Activated CD8-positive, alpha-beta memory T cell treated with anti-CD3 and anti-CD28 coated beads, Interleukin-2, amount 50 U/mL, for 4 hours (primary cell): Measurements from ENCODE around the gene OR2AK2.

ENCODE experiments used
- DNase-seq: peaks from one replicate; pipeline ENCODE4 v3.0.0-alpha.2; 2020

OR2AK2 gene, protein sequence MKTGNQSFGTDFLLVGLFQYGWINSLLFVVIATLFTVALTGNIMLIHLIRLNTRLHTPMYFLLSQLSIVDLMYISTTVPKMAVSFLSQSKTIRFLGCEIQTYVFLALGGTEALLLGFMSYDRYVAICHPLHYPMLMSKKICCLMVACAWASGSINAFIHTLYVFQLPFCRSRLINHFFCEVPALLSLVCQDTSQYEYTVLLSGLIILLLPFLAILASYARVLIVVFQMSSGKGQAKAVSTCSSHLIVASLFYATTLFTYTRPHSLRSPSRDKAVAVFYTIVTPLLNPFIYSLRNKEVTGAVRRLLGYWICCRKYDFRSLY

DNA sequence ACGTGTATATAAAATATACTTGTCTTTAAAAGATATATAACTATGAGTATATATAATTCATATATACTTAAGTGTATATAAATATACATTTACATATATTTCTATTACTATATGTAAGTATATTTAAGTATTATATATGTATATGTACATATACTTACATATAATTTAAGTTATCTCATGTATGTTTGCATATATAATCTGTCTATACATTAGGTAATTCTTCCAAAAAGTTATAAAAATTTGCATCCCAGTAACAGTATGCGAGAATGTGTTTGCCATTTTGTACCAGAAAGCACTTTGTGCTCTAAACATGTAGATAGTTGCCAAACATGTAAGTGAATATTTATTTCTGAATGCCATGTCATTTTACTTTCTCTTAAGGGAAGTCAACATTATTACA is at the start of gene OR2AK2:
Gene OR2AK2 (plus strand): TSS at position 301 of the 400 bp plus-strand sequence. CDS start 144 bp downstream, outside the sequence.
- no peak for DNase-seq

DNA sequence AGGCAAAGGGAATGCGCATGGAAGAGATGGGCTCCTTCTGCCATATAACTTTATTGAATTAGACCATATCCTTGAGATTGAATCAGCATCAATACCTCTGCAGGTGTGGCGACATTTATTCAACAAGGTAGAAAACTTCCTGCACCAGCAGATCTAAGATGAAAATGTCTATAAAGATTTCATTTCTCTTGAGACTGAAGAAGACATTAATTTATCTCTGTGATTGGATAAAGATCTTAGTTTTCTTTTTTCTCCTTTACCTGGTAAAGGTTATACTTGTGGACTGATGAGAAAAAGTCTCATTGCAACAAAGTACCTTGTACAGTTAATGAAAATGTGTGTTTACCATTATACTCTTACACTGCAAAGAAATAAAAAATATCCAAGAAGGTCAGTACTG is 45.1 kb upstream of the OR2AK2 start, which contains the start of gene OR2T8:
Gene OR2T8 (plus strand): TSS at position 301 of the 400 bp plus-strand sequence. CDS start 766 bp downstream, outside the sequence.
- DNase-seq, result no peak

DNA sequence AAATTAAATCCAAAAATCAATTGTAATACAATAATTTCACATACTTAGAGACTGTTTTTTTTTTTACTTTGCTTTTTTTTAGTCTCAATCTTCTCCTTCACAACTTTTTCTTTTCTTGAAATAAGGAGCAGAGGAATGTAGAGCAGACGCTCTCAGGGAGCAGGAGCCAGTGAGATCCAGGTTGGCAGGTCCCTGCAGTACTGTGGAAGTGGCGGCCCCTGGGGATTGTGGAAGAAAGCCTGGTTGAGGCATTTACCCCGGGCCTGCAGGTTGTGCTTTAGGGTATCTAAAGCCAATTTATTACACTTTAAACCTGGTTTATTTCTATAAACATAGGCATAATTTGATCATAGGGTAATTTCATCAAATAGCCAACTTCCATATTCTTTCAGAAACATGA is 41.1 kb upstream of the OR2AK2 start:
- no peak for DNase-seq

DNA sequence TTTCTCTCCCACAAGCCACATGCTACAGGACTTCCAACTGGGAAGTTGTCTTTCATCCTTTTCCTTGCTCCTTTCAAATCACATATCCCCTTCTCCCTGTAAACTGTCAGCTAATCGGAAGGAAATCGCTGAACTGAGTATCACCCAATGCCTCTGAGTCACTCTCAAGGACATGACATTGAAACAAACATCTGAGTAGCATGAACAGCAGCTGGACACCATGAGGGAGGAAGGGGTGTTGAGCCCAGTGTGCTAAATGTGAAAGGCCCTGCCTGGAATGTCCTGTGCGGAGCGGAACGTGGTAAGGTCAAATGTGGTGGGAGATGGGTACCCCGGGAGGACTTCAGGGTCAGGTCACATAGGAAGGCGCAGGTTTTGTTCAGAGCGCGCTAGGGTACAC is 40.2 kb upstream of the OR2AK2 start, which contains the start of gene OR2AJ1:
Gene OR2AJ1 (plus strand): TSS at position 22 of the 400 bp plus-strand sequence. CDS start 8,880 bp downstream, outside the sequence.
- no peak for DNase-seq

DNA sequence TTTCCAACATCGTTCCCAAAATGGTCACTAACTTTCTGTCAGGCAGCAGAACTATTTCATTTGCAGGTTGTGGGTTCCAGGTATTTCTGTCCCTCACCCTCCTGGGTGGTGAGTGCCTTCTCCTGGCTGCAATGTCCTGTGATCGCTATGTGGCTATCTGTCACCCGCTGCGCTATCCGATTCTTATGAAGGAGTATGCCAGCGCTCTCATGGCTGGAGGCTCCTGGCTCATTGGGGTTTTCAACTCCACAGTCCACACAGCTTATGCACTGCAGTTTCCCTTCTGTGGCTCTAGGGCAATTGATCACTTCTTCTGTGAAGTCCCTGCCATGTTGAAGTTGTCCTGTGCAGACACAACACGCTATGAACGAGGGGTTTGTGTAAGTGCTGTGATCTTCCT is 31.0 kb upstream of the OR2AK2 start:
- no peak for DNase-seq

DNA sequence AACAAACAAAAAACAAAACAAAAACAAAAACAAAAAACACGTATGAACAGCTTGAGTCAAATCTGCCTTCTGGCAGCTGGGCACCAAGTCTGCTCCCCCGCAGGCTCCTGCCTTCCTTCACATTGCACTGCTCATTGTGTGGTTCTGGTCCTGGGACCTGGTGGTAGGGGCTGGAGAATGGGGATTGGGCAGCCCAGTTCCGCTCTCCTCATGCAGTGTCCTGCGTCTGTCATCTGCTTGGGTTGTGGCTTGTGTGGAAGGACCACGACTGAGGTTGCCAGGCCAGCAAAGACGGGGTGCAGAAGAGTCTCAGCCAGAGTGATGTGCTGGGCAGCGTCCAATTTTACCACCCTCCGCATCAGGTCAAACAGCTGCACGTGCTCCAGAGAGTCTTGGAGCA is 29.3 kb upstream of the OR2AK2 start:
- DNase-seq, result no peak

DNA sequence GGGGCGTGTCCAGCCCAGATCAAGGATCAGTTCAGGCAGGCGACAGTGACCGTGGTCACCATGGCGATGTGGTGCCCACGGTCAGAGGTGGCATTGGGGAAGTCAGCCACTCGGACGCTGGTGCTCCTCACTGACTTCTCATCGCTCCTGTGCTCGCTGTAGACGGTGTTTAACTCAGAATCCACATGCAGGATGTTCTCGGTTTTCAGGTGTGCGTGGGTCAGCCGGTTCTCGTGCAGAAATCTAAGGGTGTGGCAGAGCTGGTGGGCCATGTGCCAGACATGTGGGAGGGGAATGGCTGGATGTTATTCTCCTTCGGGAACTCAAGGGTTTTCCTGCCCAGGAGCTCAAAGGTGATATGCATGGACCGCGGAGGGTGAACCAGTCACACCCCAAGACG is 28.6 kb upstream of the OR2AK2 start:
- DNase-seq, result no peak

DNA sequence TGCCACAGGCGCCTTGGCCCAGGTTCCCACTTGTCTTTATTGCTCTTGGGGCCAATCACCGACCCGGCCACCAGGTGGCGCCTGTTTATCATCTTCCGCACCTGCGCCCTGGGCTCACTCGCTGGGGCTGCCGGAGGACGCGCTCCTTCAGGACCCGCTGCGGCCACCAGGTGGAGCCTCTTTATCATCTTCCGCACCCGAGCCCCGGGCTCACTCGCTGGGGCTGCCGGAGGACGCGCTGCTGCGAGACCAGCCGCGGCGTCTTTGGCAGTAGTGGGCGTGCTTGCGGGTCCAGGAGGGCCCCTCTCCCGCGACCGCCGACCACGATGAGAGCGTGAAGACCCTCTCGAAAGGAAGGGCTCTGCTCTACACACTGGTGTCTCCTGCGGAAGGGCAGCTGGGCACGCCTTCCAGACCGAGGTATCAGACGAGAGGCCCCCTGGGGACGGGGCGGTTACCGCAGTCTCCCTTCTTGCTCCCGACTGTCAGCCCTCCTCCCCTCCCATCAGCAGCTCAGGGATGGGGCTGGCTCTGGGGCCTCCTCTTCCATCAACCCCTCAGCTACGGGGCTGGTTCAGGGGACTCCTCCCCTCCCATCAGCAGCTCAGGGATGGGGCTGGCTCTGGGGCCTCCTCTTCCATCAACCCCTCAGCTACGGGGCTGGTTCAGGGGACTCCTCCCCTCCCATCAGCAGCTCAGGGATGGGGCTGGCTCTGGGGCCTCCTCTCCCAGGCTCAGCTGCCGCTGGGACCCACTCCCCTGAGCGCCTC is 27.9 kb upstream of the OR2AK2 start:
- peak; percentile 86 for DNase-seq

DNA sequence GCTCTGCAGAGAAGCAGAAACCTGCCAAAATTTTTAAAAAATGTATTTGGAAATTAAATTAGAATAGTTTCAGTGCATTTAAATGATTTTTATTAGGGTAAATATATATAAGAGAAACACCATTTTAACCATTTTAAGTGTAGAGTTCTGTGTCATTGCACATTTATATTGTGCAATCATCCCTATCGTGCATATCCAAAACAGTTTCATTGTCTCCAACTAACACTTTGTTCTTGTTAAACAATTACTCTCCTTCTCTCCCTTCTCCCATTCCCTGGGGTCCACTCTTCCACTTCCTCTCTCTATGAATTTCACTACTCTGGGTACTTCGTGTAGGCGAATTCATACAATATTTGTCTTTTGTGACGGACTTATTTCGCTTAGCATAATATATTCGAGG is 22.4 kb upstream of the OR2AK2 start:
- DNase-seq, result no peak

DNA sequence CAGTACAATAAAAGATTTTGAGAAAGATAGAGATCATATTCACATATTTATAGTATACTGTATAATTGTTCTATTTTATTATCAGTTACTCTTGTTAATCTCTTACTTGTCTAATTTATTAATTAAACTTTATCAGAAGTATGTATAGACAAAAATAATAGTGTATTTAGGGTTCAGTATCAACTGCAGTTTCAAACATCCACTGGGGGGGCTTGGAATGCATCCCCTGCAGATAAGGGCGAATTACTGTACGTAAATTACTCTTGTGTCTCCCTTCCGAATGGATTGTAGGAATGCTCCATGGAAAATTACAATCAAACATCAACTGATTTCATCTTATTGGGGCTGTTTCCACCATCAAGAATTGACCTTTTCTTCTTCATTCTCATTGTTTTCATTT is 16.5 kb upstream of the OR2AK2 start, which contains the start of gene OR2L8:
Gene OR2L8 (plus strand): TSS at position 301 of the 400 bp plus-strand sequence. CDS start 0 bp downstream, at position 301.
- DNase-seq, result no peak

DNA sequence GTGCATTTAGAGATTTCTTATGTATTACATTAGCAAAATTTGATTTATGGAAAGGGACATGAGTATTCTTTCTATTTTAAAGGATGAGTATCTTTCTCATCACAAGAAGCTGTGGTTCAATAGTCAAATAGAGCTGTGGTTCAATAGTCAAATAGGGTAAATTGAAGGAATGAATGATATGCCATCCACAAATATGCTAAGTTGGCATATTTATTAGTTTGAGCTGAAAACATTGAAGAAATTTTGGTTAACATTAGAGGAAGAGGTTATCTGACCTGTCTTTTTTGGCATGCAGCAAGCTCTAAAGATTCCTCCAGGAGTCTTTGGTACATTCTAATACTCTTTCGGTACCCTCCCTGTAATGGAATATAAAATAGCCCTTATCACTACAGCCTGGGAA is 11.6 kb upstream of the OR2AK2 start:
- DNase-seq, result no peak

DNA sequence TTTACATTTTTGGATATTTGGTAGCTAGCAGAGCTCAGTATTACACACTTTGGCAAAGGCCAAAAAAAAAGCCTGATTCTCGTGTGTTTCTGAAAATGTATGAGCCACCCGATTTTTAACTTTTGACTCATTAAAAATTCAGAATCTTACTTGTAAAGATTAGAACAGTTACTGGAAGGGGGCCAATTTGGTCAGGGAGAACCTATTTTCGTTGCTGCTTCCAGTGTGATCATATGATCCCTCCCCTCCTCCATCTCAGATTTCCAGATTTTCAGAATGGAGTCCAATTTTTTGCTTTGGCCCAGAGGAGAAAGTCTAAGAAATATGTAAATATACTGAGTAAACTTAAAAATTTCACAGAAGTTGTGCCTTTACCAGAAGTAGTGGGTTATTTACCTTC is 3.2 kb upstream of the OR2AK2 start:
- DNase-seq, result no peak

DNA sequence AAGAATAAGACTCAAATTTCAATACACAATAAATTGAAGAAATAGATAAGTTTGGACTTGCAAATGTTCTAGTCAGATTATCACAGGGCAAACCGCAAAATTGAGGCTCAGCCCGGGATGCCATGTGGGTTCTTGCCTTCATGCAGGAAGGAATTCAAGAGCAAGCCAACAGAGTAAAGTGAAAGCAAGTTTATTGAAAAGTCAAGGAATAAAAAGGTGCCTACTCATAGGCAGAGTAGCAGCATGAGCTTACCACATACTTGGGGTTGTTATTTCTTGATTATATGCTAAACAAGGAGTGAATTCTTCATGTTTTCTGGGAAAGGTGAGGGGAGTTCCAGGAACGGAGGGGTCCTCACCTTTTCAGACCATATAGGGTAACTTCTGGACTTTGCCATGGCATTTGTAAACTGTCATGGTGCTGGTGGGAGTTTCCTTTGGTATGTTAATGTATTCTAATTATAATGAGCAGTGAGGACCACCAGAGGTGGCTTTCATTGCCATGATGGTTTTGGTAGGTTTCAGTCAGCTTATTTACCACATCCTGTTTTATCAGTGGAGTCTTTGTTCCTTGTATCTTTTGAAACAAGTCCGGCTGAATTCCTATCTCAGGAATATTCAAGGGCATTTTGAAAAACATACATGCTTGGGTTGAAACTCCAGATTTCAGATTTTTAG is 2.0 kb upstream of the OR2AK2 start:
- no peak for DNase-seq

DNA sequence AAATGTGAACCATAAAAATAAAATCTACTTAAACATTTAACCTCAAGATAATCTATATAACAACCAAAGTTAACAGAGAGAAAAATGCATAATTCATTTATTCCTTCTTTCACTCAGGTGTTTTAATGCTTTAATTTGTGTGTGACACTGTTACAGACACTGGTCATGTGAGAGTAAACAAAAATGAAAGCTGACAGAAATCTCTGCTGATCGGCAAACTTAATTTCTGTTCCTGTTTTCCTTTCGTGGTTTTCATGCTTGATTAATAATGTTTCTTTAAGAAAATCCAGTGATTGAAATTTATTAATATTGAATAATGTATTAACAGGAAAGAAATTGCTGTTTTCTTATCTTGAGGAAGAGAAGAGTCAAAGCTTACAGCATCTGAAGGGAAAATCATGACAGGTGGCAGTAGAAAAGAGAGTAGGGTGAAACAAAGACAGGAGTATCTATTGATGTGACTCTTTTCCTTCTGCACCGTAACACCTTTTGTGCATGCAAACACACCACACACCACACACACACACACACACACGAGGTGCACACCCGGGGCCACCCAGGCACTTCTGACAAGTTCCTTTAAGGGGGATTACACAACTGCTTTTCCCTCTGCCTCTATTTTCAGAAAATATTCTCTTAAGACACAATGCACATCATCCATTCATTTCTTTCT is 1.6 kb downstream of the OR2AK2 start:
- DNase-seq, result no peak

DNA sequence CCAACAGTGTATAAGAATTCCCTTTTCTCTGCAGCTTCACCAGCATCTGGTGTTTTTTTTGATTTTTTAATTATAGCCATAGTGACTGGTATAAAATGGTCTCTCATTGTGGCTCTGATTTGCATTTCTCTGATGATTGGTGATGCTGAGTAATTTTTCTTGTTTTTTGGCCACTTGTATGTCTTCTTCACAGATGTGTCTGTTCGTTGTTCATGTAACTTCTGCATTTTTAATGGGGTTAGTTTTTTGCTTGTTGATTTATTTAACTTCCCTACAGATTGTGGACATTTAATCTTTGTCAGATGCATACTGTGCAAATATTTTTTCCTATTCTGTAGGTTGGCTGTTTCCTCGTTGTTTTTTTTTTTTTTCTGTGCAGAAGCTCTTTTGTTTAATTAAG is 28.0 kb downstream of the OR2AK2 start:
- DNase-seq, result no peak

DNA sequence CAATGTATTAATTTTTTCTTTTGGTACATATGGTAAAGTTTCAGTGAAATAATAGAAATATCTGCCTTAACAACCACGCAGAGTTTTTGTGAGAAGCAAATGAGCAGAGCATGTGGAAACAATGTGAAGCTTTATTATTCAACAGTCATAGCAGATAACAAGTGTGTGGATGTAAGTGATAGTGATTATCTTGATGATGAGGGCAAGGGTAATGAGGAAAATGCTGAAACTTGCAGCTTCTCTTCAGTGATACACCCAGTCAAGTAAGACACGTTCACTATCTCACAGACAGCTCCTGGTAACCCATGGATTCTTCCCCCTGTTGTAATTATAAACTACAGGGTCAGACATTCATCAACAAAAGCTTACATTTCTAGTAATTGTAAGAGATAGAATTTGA is 33.8 kb downstream of the OR2AK2 start:
- no peak for DNase-seq

DNA sequence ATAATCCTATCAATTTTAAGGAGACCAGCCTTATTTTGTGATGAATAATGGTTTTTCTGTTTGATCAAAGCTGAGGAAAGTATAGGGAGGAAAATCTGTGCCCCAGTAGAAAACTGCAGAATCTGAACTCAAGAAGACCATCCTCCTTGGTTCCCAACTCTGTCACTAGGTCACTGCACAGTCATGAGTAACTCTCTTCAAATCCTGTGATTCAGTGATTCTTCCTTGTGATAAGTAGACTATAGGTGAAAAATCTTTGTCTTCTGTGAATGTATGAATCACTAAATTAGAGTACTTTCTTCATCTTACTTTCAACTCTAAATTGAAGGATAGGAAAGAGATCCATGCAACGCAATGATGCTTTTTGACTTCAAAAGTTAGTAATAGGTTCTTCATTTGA is 35.1 kb downstream of the OR2AK2 start:
- DNase-seq, result no peak

DNA sequence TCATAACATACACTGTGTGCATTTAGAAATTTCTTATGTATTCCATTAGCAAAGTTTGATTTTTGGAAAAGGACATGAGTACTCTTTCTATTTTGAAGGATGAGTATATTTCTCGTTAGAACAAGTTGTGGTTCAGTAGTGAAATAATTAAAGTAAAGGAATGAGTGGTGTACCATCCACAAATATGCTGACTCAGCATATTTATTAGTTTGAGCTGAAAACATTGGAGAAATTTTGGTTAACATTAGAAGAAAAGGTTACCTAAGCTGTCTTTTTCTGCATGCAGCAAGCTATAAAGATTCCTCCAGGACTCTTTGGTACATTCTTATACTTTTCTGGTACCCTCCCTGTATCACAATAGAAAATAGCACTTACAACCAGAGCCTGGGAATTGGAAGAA is 42.7 kb downstream of the OR2AK2 start:
- no peak for DNase-seq

DNA sequence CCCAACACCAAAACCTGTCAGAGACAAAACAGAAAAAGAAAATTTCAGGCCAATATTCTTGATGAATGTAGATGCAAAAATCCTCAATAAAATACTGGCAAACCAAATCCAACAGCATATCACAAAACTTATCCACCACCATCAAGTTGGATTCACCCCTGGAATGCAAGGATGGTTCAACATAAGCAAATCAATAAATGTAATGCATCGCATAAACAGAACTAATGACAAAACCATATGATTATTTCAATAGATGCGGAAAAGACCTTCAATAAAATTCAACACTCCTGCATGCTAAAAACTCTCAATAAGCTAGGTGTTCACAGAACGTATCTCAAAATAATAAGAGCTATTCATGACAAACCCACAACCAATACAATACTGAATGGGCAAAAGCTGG is 44.6 kb downstream of the OR2AK2 start:
- no peak for DNase-seq

DNA sequence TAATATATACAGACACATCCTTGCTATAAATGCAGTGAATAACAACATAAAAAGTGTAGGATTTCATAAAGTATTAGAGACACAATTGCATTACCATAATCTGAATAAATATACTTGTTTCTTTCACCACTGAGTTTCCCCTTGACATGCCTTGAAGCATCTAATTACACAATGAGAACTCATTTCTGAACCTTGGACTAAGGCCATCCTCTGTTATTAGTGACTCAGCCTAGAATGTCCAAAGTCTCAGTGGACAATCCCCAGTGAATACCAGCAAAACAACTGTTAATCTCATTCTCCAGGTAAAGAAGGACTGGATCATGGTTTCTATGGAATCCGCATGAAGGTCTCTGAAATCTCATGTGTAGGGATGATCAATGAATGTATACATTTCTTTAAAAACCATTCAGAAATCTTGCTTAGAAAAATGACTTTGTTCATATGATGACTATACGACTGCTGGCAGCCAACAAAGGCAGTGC is 48.2 kb downstream of the OR2AK2 start, which contains the start of gene OR2L5:
Gene OR2L5 (plus strand): TSS at position 432 of the 482 bp plus-strand sequence. CDS start 8,288 bp downstream, outside the sequence.
- no peak for DNase-seq

DNA sequence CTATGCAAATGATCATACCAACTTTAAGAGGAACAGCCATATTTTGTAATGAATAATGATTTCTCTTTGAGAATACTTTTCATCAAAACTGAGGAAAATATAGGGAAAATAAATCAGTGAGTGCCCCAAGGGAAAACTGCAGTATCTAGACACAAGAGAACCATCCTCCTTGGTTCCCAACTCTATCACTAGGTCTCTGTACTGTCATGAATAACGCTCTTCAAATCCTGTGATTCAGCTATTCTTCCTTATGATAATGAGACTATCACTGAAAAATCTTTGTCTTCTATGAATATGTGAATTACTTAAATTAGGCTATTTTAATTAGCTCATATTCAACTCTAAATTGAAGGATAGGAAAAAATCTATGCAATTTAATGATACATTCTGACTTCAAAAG is 50.8 kb downstream of the OR2AK2 start:
- no peak for DNase-seq
